ENCODE results near the gene GSTO2.
A peak's percentile ranks its signal among the peaks of the same experiment; 100 is the strongest.

Gene GSTO2

DNA sequence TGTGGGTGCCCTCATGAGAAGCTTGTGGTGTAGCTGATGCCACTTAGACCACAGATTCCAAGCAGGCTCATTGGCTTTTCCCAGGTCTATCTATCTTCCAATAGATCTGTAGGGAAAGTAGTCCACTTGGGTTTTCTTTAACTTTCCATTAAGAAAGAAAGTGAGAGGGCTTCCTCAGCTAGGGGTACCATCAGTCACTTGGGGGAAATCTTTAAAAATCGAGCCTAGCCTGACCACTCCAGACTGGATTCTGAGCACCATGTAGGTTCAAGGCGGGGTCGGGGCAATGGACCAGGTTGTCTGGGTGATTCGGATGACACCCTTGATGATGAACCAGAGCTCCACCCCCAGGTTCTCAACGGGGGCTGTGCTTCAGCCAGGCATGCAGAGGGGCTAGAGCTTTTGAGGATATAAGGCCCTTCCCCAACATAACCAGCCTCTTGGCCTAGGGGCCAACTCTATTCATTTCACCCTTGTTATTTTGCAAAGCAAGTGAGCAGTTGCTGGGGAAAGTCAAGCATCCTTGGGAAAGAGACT, 42.3 kb downstream of the GSTO2 start:
- no peak for DNase-seq

DNA sequence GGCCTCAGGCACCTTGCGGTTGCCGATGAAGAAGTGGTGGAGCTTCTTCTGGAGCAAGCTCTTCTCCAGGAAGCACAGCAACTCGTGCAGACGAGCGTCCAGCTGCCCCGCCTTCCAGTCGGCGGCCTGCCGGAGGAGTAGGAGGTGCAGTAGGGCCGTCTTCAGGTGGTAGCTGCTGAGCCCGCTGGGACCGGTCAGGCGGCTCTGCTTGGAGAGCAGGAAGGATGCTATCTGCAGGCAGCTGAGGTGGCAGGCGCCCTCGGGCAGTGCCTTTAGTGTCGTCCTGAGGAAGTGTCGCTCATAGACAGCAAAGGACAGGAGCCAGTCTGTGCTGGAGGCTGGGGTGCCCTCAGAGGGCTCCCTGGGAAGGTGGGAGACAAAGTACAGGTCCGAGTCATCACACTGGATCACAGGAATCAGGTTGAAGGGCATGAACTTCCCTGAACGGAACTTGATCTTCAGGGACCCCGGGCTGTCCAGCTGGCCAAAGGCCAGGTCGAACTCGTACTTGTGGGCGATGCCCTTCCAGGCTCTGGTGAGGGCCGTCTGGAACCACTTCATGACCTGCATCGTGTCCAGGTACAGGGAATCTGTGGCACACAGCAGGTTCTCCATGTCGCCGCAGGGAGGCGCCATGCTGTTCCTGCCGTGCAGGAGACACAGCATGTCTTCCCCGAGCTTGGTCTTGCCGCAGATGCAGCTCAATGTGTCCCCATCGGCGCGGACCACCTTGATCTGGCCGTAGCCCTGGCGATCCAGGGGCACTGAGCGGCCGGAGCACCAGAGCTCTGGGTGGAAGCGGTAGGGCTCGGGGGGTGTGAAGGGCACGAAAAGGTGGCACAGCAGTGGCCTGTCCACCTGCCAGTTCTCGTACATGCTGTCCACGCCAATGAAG, 45.9 kb downstream of the GSTO2 start:
- no peak for DNase-seq

GRCh38 chr10:104315486-104315921, 46.5 kb downstream of the GSTO2 start:
- DNase-seq = no peak

- DNase-seq = no peak
These were observed 47.5 kb downstream of the GSTO2 start for GRCh38 chr10:104316321-104317099.

- no peak for DNase-seq
These were observed 48.3 kb downstream of the GSTO2 start for GRCh38 chr10:104317269-104317710.

DNA sequence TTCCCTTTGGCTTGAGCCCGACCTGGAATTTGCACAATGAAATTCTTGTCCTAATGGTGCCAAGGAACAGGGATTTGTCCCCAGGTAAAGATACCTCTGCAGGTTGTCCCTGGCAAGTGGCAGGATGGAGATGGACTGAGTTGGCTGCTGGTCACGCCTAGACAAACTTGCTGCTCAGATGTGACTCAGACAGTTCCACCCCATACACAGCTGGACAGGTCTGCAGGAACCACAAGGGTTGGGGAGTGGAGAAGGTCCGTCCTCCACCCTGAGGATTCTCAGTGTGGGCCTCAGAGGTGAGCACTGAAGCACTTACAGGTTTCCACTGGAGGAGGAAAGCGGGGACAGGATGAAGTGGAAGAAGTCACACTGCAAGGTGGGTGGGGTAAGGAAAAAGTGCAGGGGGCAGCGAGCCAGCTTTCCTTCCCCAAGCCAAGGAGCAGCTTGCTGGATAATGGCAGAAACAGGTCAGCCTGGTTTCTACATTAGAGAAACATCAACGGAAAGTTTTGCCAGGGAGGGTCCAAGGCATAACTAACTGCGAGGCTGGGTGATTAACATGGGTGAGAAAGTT, 48.8 kb downstream of the GSTO2 start:
- no peak for DNase-seq

DNA sequence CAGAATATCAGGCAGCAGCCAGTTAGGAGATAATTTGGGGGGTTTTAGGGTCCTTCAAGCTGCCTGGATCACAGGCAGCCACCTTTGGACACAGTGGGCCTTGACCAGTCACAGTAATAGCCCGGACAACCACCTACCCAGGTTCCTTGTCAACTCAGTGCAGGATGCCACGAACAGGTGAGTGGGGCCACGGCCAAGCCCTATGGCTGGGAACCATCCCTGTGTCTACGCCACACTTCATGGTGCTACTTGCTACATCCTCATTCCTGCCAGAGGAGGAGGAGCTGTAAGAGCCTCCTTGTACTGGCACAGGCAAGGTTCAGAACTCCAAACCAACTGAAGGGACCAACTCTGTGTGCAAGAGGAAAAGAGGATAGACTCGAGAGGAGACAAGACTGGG, 49.3 kb downstream of the GSTO2 start:
- no peak for DNase-seq

- no peak for DNase-seq
These were observed 50.1 kb downstream of the GSTO2 start for GRCh38 chr10:104318810-104319741.

DNA sequence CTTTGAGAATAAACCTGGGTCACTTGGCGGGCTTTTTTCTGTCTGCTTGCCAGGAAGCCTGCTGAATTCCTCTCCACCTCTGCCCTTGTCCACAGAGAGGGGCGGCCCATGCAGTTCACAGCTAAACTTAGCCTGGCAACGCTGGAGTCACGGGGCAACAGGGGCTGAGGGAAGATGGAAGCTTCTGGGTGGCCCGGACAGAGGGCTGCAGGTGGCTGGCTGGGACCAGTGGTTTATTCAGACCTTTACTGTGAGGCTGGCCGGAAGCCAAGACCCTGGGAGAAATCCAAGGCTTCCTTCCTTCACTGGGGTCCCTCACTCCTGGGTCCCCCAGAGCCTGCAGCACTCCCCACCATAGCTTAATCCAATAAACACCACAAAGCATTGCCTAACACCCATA, 52.2 kb downstream of the GSTO2 start:
- no peak for DNase-seq

DNA sequence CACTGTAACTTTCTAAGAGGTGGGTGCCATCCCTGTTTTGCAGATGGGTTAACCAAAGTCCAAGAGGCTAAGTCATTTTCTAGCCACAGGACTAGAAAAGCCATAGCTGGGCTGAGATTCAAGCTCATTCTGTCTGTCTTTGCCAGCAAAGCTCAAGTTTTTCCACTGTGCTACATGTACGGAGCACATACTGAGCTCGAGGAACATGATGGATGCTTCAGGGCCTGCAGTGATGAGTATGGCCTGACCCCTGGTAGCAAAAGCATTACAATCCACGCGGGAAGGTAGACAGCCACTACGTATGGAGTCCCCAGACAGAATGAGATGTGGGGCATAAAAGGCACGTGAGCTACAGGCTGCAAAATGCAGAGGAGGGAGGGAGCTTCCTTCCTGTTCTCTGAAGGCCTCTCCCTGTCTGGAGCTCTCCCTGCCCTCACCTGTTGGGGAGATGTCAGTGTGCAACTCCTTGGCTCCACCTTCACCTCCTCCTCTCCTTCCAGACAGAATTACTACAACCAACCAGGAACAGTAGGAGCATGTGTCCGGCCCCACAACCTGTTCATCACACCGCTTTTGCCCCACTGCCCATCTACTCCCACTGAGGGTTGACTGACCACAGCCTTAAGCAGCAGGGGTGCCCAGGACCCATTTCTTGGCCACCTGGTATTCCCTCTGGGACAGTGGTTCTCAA, 52.9 kb downstream of the GSTO2 start:
- no peak for DNase-seq

DNA sequence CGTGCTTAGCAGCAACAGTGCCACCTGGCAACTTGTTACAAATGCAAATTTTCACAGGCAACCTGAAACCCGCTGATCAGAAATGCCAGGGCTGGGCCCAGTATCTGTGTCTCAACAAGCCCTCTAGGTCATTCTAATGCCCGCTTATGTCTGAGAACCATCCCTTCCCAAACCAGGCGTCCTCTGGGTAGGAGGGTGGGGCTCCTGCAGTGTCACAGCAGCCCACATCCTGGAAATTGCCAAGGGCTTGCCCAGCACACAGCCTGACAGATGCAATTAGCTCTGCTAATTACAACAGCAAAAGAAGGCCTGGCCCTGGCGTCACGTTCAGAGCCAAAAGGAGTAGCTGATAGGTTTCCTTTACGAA, 53.4 kb downstream of the GSTO2 start:
- DNase-seq = peak; percentile 43

GRCh38 chr10:104323085-104323484, 54.1 kb downstream of the GSTO2 start:
- no peak for DNase-seq

DNA sequence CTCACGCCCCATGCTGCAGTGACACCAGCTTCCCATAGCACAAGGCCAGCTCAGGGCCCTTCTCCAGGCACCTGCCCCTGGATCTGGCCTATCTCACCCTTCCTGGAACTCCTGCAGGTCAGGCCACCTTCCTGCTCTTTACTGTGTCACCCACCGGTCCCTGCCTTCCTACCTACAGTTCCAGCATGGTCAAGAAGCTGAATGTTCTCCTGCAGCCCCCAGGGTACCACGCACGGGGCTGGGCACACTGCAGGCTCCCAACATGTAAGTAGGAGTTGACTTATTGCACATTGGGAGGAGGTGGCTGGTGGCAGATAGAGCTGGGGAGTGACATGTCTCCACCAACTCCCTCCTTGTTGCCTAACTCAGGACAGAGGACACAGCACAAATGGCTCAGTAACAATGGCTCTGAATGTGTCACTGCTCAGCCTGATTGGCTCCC, 54.8 kb downstream of the GSTO2 start:
- DNase-seq = no peak

DNA sequence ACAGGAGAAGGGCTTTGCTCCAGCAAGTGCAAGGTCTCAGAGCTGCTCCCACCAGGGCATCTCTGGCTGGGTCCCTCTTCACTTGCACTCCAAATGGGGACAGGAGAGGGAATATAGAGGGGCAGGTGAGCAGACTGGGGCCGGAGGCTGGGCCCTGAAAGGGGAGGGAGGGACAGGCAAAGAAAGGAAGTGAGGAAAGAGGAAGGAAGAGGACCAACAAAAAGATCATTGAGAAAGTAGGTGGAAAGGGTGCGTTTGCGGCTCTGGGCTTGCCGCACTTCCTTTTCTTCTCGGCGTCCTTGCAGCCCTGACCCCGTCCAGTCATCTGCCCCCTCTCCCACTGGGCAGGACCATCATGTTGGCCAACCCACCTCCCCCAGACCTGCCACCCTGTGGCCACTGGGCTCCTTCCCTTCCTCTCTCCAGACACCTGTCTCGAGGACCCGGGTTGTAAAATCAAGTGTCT, 55.3 kb downstream of the GSTO2 start:
- no peak for DNase-seq

- no peak for DNase-seq
These were observed 55.9 kb downstream of the GSTO2 start for GRCh38 chr10:104324931-104325330.

DNA sequence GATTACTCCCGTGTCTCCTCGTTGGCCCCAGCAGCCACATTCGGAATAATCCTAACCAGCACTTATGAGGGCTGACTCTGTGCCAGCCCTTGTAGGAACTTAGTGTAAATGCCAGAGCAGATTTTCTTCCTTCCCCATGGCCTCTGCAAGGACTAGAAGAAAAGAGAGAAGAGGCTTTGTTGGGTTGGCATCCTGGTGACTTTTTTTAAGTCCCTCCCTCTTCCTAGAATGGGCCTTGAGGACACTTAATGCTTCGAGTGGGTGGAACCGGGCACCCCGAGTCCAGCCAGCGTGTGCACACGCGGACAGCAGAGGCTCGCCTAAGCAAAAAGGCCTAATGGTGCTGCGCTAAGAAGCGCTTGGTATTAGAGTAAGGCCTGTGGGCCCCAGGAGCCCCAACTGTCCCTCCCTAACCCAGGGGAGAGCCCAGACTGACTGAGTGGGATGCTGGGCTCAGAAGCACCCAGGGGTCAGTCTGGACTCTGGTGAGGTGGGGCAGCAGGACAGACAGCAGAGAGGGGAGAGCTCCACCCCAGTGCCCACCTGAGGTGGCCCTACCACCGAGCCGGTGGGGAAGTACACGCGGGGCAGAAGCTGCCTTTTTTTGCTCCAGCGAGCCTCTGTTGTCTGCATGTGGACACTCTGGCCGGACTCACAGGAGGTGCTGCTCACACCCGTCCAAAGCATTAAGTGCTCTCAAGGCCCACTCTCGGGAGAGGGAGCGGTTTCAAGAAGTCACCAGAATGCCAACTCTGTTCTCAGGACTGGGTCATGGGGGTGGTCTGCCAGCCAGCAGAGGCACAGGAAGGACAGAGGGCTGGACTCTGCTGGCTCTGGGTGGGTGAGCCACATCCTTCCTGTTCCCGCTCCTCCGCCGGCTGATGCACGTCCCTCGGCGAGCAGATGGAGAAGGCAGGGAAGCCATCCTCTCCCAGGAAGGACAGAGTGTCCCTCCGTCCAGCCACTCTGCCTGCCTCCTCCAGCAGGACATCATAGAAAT, 56.8 kb downstream of the GSTO2 start:
- no peak for DNase-seq

- DNase-seq = no peak
These were observed 58.1 kb downstream of the GSTO2 start for GRCh38 chr10:104326991-104327610.

GRCh38 chr10:104327745-104328645, 59.0 kb downstream of the GSTO2 start:
- no peak for DNase-seq

DNA sequence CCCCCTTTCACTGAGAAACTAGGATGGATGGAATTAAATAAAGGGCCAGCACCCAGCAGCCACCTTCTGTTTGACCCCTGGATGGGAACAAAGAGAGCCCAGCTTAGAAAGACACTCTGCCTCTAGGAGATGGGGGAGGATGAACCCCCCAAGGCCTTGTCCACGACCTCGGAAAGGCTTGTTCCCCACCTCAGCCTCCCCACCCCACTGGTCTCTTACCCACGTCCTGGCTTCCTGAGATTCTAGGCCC, 59.6 kb downstream of the GSTO2 start:
- no peak for DNase-seq

All from CD4-positive, alpha-beta T cell treated with Interleukin-21 for 1 hour (primary cell).